Pancreas (tissue), 10 donors: ENCODE results near the gene TSHZ2. TPM values are rescaled to one million over a fixed set of nuclear protein-coding genes. Genes with fewer than 3 reads are reported as not detected.

Experiments used
- ATAC-seq, 4 donors: fragments of 200-7000 bp; cut with Tn5 transposase; one replicate each; pipeline versions ENCODE4 v1.8.0 to v1.9.1; 2020; ENCODE audit warnings: mild to moderate bottlenecking in 4 of 4, moderate library complexity in 4 of 4
- DNase-seq, 6 donors: peaks; one replicate each; pipeline ENCODE4 v3.0.0-alpha.2; 2020
- FAIRE-seq: peaks from 2 replicates; lab custom pipeline; 2012; peaks lifted over from hg19 to GRCh38; lab: Jason Lieb, UNC
- H3K27ac ChIP-seq, 4 donors: fragments of 200-600 bp; sonication (generic); 1 replicate in 3 of 4; 2 replicates in 1 of 4; pipeline versions ENCODE4 v1.5.0 to v1.8.0; 2020
- H3K27me3 ChIP-seq, 4 donors: fragments of 200-600 bp; one replicate each; pipeline ENCODE4 v1.8.0; 2021
- H3K36me3 ChIP-seq, 3 donors: fragments of 200-600 bp; sonication (generic) in 1 of 3; one replicate each; pipeline versions ENCODE4 v1.5.0 to v1.8.0; 2020 to 2021
- H3K4me1 ChIP-seq, 3 donors: fragments of 200-600 bp; one replicate each; pipeline ENCODE4 v1.8.0; 2021
- H3K4me3 ChIP-seq, 4 donors: fragments of 200-600 bp; sonication (generic) in 2 of 4; one replicate each; pipeline versions ENCODE4 v1.5.0 to v1.8.0; 2020 to 2021
- H3K9me3 ChIP-seq, 4 donors: fragments of 200-600 bp; one replicate each; pipeline ENCODE4 v1.8.0; 2021
- CTCF ChIP-seq, 4 donors: fragments of 200-600 bp; sonication (generic) in 3 of 4; IDR thresholded peaks; one replicate each; pipeline versions ENCODE4 v1.5.0 to v1.8.0; 2021; ENCODE audit warnings: antibody characterized with exemption in 4 of 4
- WGBS, 2 donors: extraction: QIAGEN DNeasy Blood & Tissue Kit; methylation state at CpG; one replicate each; pipeline ENCODE4 v1.1.7; 2013; 5-methylcytosine and 5-hydroxymethylcytosine counted together
- intact Hi-C, 3 donors: fragments of 100-400 bp; cut with DNase I; formaldehyde crosslinking; loops; one replicate each; pipeline versions ENCODE4 v1.11.1 to v1.14.2; 2022
- polyA plus RNA-seq, 2 donors: library from polyadenylated mRNA; stranded (reverse); fragments of 200-250 nt; gene quantifications; one replicate each; pipeline ENCODE4 v1.2.3, GENCODE V29; 2013
- total RNA-seq, 6 donors: library from RNA; stranded (reverse); fragmentation: NEBNext Ultra II Directional in 4 of 6; extraction: Animal tissue kit (Norgen Biotek cat#: 25700) in 4 of 6; gene quantifications; one replicate each; pipeline versions ENCODE4 v1.2.1 to v1.2.4, GENCODE V29; 2021 to 2023
- donor health status: healthy with polysubstance abuse.
- donor health status: DM: no; HTN: no; CAD: no; lungs with moderate emphysema.
- donor health status: DM: no; HTN: no; CAD: no.
- donor health status: control.
- donor health status: control.
- donor health status: Bipolar disorder and iron deficiency.
- donor health status: DM: yes; HTN: yes; CAD: no.
- donor health status: DM: no; HTN: no; CAD: no.
- donor health status: DM: no; HTN: no; CAD: no.
- donor health status: DM: yes; HTN: yes; CAD: no.

Gene TSHZ2
- total and polyA plus RNA-seq, 8 donors, result 2.2 to 23.5 (median 4.5) TPM

- no peak for FAIRE-seq
- 55 to 68% methylated on average over 8 of the region's 8 CpGs for WGBS, 2 donors
- H3K27ac ChIP-seq, result no peak overlapping the region
Observed at GRCh38 chr20:53302695-53303412, 330.7 kb downstream of the TSHZ2 start.

DNA sequence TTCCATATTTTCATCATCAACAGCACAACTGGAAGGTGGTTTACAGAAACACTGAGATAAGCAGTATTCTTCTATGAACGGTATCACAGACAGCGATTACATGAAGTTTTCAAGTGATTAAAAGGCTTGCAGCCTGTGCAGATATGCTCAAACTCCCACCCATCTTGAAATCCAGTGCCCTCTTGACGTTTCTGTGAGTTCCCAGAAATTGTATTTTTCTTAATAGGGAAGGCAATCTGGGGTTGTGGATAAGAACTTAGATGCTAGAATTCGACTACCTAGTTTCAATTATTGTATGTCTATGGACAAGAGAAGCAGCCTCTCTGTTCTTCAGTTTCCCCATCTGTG lies 331.2 kb downstream of the TSHZ2 start:
- DNase-seq, result no peak
- Histone ChIP-seq H3K4me1 (no peaks in the 10 kb centered on the region), H3K4me3 (no peak overlapping the region), H3K9me3 (no peaks in the 10 kb centered on the region), H3K27me3 (no peaks in the 10 kb centered on the region), H3K27ac (no peak overlapping the region), H3K36me3 (no peaks in the 10 kb centered on the region)
- intact Hi-C loops, result no loop called here
- ATAC-seq, result no peak
- FAIRE-seq, result no peak
- 64 to 74% methylated on average over 4 of the region's 4 CpGs for WGBS, 2 donors
- no peak for TF ChIP-seq CTCF (IDR thresholded peaks at IDR 0.05)

More at GRCh38 chr20:53302695-53303412, 330.7 kb downstream of the TSHZ2 start:
- Histone ChIP-seq H3K4me3 (no peak overlapping the region), H3K4me1 (no peaks in the 10 kb centered on the region), H3K27me3 (no peaks in the 10 kb centered on the region), H3K9me3 (no peaks in the 10 kb centered on the region), H3K36me3 (no peaks in the 10 kb centered on the region)
- ATAC-seq (no peak), DNase-seq (no peak)
- intact Hi-C loops, result no loop called here
- no peak for TF ChIP-seq CTCF (IDR thresholded peaks at IDR 0.05)

DNA sequence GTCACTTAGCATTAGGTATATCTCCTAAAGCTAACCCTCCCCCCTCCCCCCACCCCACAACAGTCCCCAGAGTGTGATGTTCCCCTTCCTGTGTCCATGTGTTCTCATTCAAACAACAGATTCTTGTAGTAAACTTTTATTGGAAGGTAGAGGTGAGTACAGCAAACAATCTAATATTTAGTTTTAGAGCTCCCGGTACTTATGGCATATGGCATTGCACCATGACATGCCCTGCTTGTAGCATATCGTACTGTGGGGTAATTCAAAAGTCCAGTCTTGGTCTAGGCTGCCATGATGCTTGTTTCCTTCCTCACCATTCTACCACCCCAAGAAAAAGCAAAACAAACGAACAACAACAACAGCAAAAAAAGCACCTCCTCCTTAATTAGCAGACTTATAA lies 332.0 kb downstream of the TSHZ2 start:
- ATAC-seq, result no peak
- intact Hi-C loops, result no loop called here
- H3K36me3 ChIP-seq, result no peaks in the 10 kb centered on the region
- no peak overlapping the region for H3K4me3 ChIP-seq
- H3K9me3 ChIP-seq, result no peaks in the 10 kb centered on the region
- H3K27ac ChIP-seq, result no peak overlapping the region
- no peak for FAIRE-seq
- DNase-seq, result no peak
- H3K27me3 ChIP-seq, result no peaks in the 10 kb centered on the region
- H3K4me1 ChIP-seq, result no peaks in the 10 kb centered on the region
- TF ChIP-seq CTCF (IDR thresholded peaks at IDR 0.05), result no peak
- WGBS, 2 donors, result 85 to 87% methylated on average over 3 of the region's 3 CpGs

GRCh38 chr20:53306192-53306805 lies 334.1 kb downstream of the TSHZ2 start:
- 55 to 66% methylated on average over 8 of the region's 8 CpGs for WGBS, 2 donors
- no peak for TF ChIP-seq CTCF (IDR thresholded peaks at IDR 0.05)
- FAIRE-seq (no peak), ATAC-seq (no peak), DNase-seq (no peak)
- H3K4me1 ChIP-seq, result no peaks in the 10 kb centered on the region
- H3K4me3 ChIP-seq, result no peak overlapping the region
- no peaks in the 10 kb centered on the region for H3K36me3 ChIP-seq
- intact Hi-C loops, result no loop called here
- H3K27me3 ChIP-seq, result no peaks in the 10 kb centered on the region
- H3K27ac ChIP-seq, result no peak overlapping the region
- H3K9me3 ChIP-seq, result no peaks in the 10 kb centered on the region

DNA sequence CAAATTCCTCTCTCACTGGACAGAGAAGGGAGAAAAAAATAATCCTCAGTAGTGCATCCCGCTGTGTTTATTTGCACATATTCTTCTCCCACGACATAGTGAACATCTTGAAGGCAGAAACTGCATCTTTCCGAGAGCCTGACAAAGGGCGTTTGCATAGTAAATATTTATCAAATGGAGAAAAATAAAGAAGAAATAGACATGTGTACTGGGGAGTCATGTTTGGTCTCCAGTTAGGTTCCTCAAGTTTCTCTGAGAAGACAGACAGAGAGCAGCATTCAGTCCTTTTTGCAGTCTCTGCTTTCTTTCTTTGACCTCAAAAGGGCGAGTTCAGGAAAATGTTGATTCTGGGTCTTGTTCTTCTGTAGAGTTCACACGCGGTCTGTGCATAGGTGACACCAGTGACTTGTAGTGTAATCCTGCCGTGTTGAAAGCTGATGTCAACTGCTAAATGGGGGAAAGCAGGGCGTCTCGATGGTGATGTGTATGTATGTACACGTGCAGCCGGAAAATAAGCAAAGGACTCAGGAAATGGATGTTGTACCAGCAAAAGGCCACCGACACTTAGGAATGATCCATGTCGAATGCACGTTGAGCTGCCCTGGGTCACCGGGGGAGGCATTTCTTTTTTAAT lies 335.9 kb downstream of the TSHZ2 start:
- ATAC-seq, result no peak
- WGBS, 2 donors, result 76 to 83% methylated on average over 16 of the region's 16 CpGs
- no peak for FAIRE-seq
- Histone ChIP-seq H3K4me3 (no peak overlapping the region), H3K36me3 (no peaks in the 10 kb centered on the region), H3K27ac (no peak overlapping the region), H3K4me1 (no peaks in the 10 kb centered on the region), H3K27me3 (no peaks in the 10 kb centered on the region), H3K9me3 (no peaks in the 10 kb centered on the region)
- TF ChIP-seq CTCF (IDR thresholded peaks at IDR 0.05), result no peak
- intact Hi-C loops, result no loop called here
- DNase-seq, result no peak
